Endothelial cell of umbilical vein (primary cell): ENCODE measurements around the gene CCL7. TPM values are rescaled to one million over a fixed set of nuclear protein-coding genes. Genes with fewer than 3 reads are reported as not detected.

ENCODE experiments used
- BruUV-seq: library from RNA; stranded (reverse); fragments of 400-500 nt; replicated peaks from 2 replicates; lab custom pipeline; 2021; lab: Mats Ljungman, UMichigan
- CTCF ChIA-PET: fragments of 300-600, 350-600 bp; sonication (Branson Sonifier 250); formaldehyde crosslinking; loops from one replicate; lab custom pipeline; 2021; ENCODE audit warnings: antibody characterized with exemption, inconsistent platforms; lab: Charles Lee
- POLR2A ChIA-PET: fragments of 300-600, 350-600 bp; sonication (Branson Sonifier 250); formaldehyde crosslinking; loops from one replicate; lab custom pipeline; 2021; ENCODE audit warnings: antibody characterized with exemption, inconsistent platforms; lab: Charles Lee
- DNase-seq: peaks from one replicate; pipeline ENCODE4 v3.0.0-alpha.2; 2011; ENCODE audit warnings: low read depth, low spot score
- FAIRE-seq: peaks from 2 replicates; lab custom pipeline; 2011; peaks lifted over from hg19 to GRCh38; lab: Jason Lieb, UNC
- H2AFZ ChIP-seq: 2 replicates; pipeline ENCODE4 v1.6.0; 2012; ENCODE audit warnings: low read depth, low read length, control low read depth, inconsistent platforms
- H3K27ac ChIP-seq: 2 replicates; pipeline ENCODE4 v1.5.1; 2011; ENCODE audit warnings: low read depth, mild to moderate bottlenecking, control low read depth, low read length, moderate library complexity; ENCODE audit not compliant: insufficient read depth
- H3K27me3 ChIP-seq, 2 experiments: 2 replicates each; pipeline versions ENCODE4 v1.6.0 to v1.6.1; 2011; ENCODE audit warnings: low read length in 2 of 2, mixed read lengths in 1 of 2; ENCODE audit not compliant: control insufficient read depth in 2 of 2, insufficient read depth in 2 of 2
- H3K36me3 ChIP-seq, 2 experiments: 2 replicates in 1 of 2; 3 replicates in 1 of 2; pipeline ENCODE4 v1.5.1; 2011; ENCODE audit warnings: low read length in 2 of 2, mild to moderate bottlenecking in 1 of 2, moderate library complexity in 1 of 2; ENCODE audit not compliant: control insufficient read depth in 2 of 2, insufficient read depth in 2 of 2; ENCODE audit errors: extremely low read depth in 1 of 2
- H3K4me1 ChIP-seq: 3 replicates; pipeline ENCODE4 v1.5.1; 2011; ENCODE audit warnings: mild to moderate bottlenecking, low read length; ENCODE audit not compliant: control insufficient read depth, insufficient read depth; ENCODE audit errors: extremely low read depth
- H3K4me2 ChIP-seq: 2 replicates; pipeline ENCODE4 v1.6.1; 2011; ENCODE audit warnings: low read length, control low read depth, mixed read lengths; ENCODE audit not compliant: insufficient read depth
- H3K4me3 ChIP-seq, 3 experiments: fragments of 200-600 bp in 1 of 3; sonication (generic), shearing (Covaris generic) in 1 of 3; replicated peaks in 1 of 3; 2 replicates each; pipeline ENCODE4 v1.5.1; 2011 to 2016; ENCODE audit warnings: control low read depth in 3 of 3, low read length in 3 of 3, mild to moderate bottlenecking in 2 of 3, inconsistent platforms in 1 of 3, low read depth in 1 of 3, moderate library complexity in 1 of 3; ENCODE audit not compliant: insufficient read depth in 1 of 3
- H3K79me2 ChIP-seq: 2 replicates; pipeline ENCODE4 v1.6.0; 2012; ENCODE audit warnings: low read length, inconsistent platforms; ENCODE audit not compliant: control insufficient read depth, insufficient read depth
- H3K9ac ChIP-seq: replicated peaks from 2 replicates; pipeline ENCODE3; 2011; ENCODE audit warnings: low read length, control low read depth; ENCODE audit not compliant: insufficient read depth; ENCODE audit errors: extremely low read depth
- H3K9me1 ChIP-seq: replicated peaks from 3 replicates; pipeline ENCODE4 v1.6.0; 2011; ENCODE audit warnings: mild to moderate bottlenecking, low read length; ENCODE audit not compliant: control insufficient read depth, insufficient read depth; ENCODE audit errors: extremely low read depth
- H3K9me3 ChIP-seq: replicated peaks from 2 replicates; pipeline ENCODE4 v1.5.1; 2012; ENCODE audit warnings: low read length, inconsistent platforms; ENCODE audit not compliant: control insufficient read depth, insufficient read depth
- H4K20me1 ChIP-seq: replicated peaks from 2 replicates; pipeline ENCODE3; 2011; ENCODE audit warnings: mild to moderate bottlenecking, low read length; ENCODE audit not compliant: control insufficient read depth, insufficient read depth; ENCODE audit errors: extremely low read depth
- CTCF ChIP-seq, 2 donors: IDR thresholded peaks; 1 replicate in 1 of 2; 2 replicates in 1 of 2; pipeline ENCODE4 v1.5.1; 2011; ENCODE audit warnings: low read length in 2 of 2, mild to moderate bottlenecking in 2 of 2, moderate library complexity in 2 of 2, control low read depth in 1 of 2, inconsistent platforms in 1 of 2, low read depth in 1 of 2; ENCODE audit not compliant: insufficient read depth in 1 of 2; ENCODE audit errors: extremely low read depth in 1 of 2
- EZH2 ChIP-seq: IDR thresholded peaks from 2 replicates; pipeline ENCODE4 v1.6.1; 2012; ENCODE audit warnings: borderline replicate concordance, low read depth, mild to moderate bottlenecking, moderate library complexity, low read length, inconsistent platforms; ENCODE audit not compliant: severe bottlenecking
- FOS ChIP-seq: IDR thresholded peaks from 2 replicates; pipeline ENCODE4 v1.6.1; 2011; ENCODE audit warnings: mild to moderate bottlenecking, low read length, moderate library complexity, borderline replicate concordance; ENCODE audit not compliant: insufficient read depth
- GATA2 ChIP-seq: IDR thresholded peaks from 2 replicates; pipeline ENCODE4 v1.7.0; 2011; ENCODE audit warnings: low read depth, mild to moderate bottlenecking, moderate library complexity, mixed read lengths, low read length; ENCODE audit not compliant: insufficient read length, insufficient read depth
- JUN ChIP-seq: IDR thresholded peaks from 2 replicates; pipeline ENCODE4 v1.6.1; 2011; ENCODE audit warnings: borderline replicate concordance, low read depth; ENCODE audit not compliant: insufficient read length, insufficient read depth
- MAX ChIP-seq: IDR thresholded peaks from 2 replicates; pipeline ENCODE4 v1.6.1; 2011; ENCODE audit not compliant: insufficient read depth, insufficient read length
- MYC ChIP-seq: IDR thresholded peaks from one replicate; pipeline ENCODE4 v1.6.1; 2011; ENCODE audit warnings: mild to moderate bottlenecking, low read depth, low read length
- POLR2A ChIP-seq: IDR thresholded peaks from 2 replicates; pipeline ENCODE4 v1.6.1; 2012; ENCODE audit warnings: low read depth, mild to moderate bottlenecking, control low read depth, low read length
- POLR2AphosphoS5 ChIP-seq: IDR thresholded peaks from 2 replicates; pipeline ENCODE4 v1.6.1; 2012; ENCODE audit warnings: low read depth, mild to moderate bottlenecking, control low read depth, low read length, moderate library complexity; ENCODE audit not compliant: insufficient read depth
- dilution Hi-C: fragments of 300-500 bp; cut with MboI; formaldehyde crosslinking; loops from one replicate; pipeline ENCODE4 v1.15.0; 2019; ENCODE audit warnings: low sequenced_read_pairs; ENCODE audit not compliant: extremely low pct_ligation_motif_present
- intact Hi-C: fragments of 100-400 bp; cut with micrococcal nuclease; formaldehyde crosslinking; loops from one replicate; pipeline ENCODE4 v1.10.0; 2022
- polyA plus RNA-seq, 4 experiments: library from polyadenylated mRNA; depleted of rRNA in 3 of 4; stranded (reverse) in 3 of 4; unstranded in 1 of 4; fragments of >200 nt; gene quantifications; 2 replicates each; pipeline versions ENCODE4 v1.2.1 to v1.2.3, GENCODE V29; 2011 to 2012; ENCODE audit warnings: missing spikeins in 1 of 4
- total RNA-seq: library from RNA; stranded (reverse); gene quantifications from 2 replicates; pipeline ENCODE4 v1.2.3, GENCODE V29; 2021

Gene CCL7
- total and polyA plus RNA-seq, 2 donors (not counting 3 experiments of a cell fraction or from before 2014, with no cell fraction given): 0.25 TPM; not detected in 1

DNA sequence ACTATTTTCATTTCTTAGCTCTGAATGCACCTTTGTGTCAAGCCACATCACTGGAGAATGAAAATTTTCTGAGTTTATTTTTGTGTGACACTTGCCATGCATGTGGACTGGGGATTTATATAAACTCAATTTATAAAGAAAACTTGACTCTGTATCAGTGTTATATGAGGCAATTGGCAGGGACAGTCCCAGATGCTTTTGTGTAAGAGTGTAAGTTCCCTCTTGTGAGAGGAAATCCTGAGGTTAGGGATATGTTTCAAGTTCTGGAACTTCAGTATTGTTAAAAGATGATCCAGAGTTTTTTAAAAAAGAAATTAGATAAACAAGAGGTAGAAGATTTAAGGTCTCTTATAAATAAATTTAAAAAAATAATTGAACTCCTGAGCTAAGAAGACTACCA lies 38.4 kb downstream of the CCL7 start:
- FAIRE-seq (no peak), DNase-seq (no peak)
- Histone ChIP-seq H3K9ac (no peak overlapping the region), H3K36me3 (no peaks in the 10 kb centered on the region), H3K79me2 (no peaks in the 10 kb centered on the region), H3K27me3 (peaks cover 19 to 20% of the 10 kb centered on the region in 2 experiments), H3K9me3 (no peaks in the 10 kb centered on the region), H3K9me1 (no peaks in the 10 kb centered on the region), H4K20me1 (no peaks in the 10 kb centered on the region), H3K27ac (no peak overlapping the region), H2AFZ (no peak overlapping the region), H3K4me1 (no peaks in the 10 kb centered on the region), H3K4me2 (no peak overlapping the region), H3K4me3 (no peak overlapping the region)
- TF ChIP-seq EZH2 (no peak), CTCF (IDR thresholded peaks at IDR 0.05; ENCODE audit: extremely low read depth in 1 of 2, insufficient read depth in 1 of 2, low read depth in 1 of 2, low read length in 2 of 2) (no peak), JUN (no peak), MYC (no peak), GATA2 (no peak), FOS (no peak), MAX (no peak), POLR2A (no peak), POLR2AphosphoS5 (no peak)
- ChIA-PET POLR2A (no interaction called here), CTCF (interaction anchor here (0.9 to 11.1 kb wide), 6 partner anchors 9 to 106 kb away, joined by 3 to 202 read pairs (median 3); partner anchors contain the start of genes CCL1 and CCL8)
- intact Hi-C loops (no loop called here), dilution Hi-C loops (loop anchor here (25.0 kb wide), 1 partner anchor 96 kb away; no protein-coding TSS in a partner anchor)
- no TSS peak for BruUV-seq
